GM08714 (cell line): ENCODE measurements around the gene CLCN2.
A peak's percentile ranks its signal among the peaks of the same experiment; 100 is the strongest.

ENCODE experiments used
- H3K4me3 ChIP-seq: fragments of 200-500 bp; sonication (Bioruptor generic); 2 replicates; pipeline ENCODE4 v1.5.1; 2014; ENCODE audit warnings: mild to moderate bottlenecking, low read length, inconsistent platforms
- ZNF274 ChIP-seq: IDR thresholded peaks from 2 replicates; pipeline ENCODE4 v1.6.1; 2012; ENCODE audit warnings: mild to moderate bottlenecking, low read depth, low read length

The CLCN2 gene

DNA sequence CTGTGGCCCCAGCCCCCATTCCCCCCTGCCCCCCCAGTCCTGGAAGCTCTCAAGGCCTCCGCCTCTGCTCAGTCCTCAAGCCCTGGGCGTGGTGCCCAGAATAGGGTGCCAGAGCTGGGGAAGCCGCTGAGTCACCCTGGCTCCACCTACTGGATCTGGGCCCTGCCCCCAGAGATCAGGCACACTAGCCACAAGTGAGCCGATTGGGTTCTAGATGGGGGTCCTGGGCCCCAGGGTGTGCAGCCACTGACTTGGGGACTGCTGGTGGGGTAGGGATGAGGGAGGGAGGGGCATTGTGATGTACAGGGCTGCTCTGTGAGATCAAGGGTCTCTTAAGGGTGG is 41.3 kb downstream of the CLCN2 start:
- no peak for TF ChIP-seq ZNF274
- no peak overlapping the region for H3K4me3 ChIP-seq

DNA sequence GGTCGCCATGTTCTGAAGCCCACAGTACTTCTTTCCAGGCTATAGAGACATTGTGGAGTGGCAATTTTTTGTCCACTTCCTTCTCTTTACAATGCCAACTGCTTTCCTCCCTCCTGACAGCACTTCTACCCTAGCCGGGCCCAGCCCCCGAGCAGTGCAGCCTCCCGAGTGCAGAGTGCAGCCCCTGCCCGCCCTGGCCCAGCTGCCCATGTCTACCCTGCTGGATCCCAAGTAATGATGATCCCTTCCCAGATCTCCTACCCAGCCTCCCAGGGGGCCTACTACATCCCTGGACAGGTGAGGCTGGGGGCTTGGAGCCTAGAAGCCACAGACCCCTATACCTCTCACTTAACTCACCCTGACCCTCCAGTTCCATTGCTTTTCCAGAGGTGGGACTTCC is 44.2 kb downstream of the CLCN2 start:
- H3K4me3 ChIP-seq = no peak overlapping the region

DNA sequence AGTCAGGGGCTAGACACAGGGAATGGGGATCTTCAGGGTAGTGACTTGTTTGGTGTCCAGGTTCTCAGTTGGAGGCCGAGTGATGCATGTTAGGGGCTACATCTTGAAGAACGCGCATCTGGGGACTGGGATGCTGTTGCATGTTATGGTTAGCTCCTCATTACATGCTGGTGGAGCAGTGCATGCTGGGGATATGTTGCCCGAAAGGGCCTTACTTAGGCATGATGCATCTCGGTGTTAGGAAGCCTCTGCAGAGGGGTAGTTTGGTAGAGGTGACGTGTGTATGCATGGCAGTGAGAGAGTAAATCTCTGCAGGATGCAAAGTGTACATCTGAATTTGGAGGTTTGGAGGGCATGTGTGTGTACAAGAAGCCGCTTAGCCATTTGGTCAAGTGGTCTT is 44.6 kb downstream of the CLCN2 start:
- H3K4me3 ChIP-seq = peak overlapping the region; percentile 93; the same call in 1 of the 2 replicates
- no peak for TF ChIP-seq ZNF274

More for the DNA sequence above, 44.2 kb downstream of the CLCN2 start:
- no peak for TF ChIP-seq ZNF274

DNA sequence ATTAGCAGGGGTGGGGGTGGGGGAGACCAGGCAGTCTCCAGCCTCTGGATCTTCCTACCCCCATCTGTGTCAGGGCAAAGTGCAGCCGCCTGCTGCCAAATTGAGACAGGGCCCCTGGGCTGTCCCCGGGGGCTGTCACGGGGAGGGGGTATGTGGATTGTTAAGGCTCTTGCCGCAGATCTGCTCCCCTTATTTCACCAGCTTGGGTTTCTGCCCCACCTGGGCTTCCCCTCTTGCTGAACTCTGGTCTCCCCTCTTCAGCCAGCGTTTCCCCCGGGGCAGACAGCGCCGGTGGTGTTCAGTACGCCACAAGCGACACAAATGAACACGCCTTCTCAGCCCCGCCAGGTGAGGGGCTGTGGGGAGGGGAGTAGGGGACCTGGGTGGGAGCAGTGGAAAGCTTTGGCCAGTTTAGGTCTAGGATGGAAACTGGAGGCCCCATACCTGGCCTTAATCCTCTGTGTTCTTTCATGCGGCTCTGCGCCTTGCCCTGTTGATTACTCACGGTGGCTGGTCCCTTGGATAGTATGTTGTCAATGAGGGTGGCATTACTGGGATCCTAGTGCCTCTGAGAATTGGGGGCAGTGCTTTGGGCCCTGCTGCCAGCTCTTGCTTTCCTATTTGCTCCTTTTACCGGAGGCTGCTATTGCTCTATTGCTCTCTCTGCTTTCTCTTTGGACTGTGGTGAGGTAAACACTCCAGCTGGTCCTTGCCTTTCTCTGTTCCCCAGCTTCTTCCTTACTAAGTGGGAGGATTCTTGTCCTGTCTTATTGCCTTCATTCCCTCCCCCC is 45.3 kb downstream of the CLCN2 start:
- no peak for TF ChIP-seq ZNF274
- peak overlapping the region; percentile 93 for H3K4me3 ChIP-seq

DNA sequence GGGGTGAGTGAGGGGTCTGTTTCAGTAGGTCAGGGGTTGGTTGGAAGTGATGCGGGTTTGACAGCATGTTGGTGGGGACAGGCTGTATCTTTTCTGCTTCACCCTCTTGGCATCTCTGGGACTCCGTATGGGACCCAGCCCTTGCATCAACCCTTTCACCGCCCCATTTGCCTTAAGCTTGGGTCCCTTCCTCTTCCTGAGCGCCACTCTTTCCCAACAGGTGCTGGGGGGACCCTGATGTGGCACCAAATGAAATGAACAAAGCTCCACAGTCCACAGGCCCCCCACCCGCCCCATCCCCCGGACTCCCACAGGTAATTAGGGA is 45.9 kb downstream of the CLCN2 start:
- TF ChIP-seq ZNF274 = no peak
- H3K4me3 ChIP-seq = peak overlapping the region; percentile 93

DNA sequence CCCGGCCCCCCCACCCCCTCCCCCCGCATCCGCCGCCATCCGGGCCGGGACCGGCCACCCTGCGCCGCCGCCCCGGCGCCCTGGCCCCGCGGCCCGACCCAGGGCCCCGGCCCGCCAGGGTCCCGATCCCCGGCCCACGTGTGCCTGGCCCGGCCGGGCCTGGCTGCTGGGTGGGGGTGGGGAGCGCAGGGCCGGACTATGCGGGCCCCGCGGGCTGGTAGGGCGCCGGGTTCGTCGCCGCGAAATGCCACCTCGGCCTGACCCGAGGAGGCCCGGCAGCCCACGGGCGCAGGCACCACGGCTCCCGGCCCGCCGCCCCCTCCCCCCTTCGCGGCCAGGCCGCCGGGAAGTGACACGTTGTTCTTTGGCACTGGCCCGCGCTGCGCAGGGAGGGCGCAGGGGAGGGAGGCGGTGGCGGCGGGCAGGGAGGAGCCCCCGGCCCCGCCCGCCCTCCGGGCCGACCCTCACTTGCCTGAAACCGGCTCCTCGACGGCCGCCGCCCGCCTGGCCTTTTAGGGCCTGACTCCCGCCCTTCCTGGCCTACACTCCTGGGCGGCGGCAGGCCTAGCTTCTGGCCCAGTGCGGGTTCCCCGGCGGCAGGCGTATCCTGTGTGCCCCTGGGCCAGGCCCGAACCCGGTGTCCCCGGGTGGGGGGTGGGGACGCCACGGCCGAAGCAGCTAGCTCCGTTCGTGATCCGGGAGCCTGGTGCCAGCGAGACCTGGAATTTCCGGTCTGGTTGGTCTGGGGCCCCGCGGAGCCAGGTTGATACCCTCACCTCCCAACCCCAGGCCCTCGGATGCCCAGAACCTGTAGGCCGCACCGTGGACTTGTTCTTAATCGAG is 46.5 kb downstream of the CLCN2 start:
- peak overlapping the region; percentile 93 for H3K4me3 ChIP-seq
- no peak for TF ChIP-seq ZNF274

DNA sequence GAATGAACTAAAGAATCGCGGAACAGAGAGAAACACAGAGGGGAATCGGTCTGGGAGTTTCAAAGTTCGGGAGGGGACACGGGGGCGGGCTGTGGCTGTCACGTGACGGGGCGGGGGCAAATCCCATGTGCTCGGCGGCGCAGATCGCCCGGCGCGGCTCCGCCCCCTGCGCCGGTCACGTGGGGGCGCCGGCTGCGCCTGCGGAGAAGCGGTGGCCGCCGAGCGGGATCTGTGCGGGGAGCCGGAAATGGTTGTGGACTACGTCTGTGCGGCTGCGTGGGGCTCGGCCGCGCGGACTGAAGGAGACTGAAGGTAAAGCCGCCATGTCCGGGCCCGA is 47.1 kb downstream of the CLCN2 start, which contains the start of gene EIF4G1:
Gene EIF4G1, plus strand, starts transcription at position 244 of the 337 bp plus-strand sequence. CDS start 1,191 bp downstream, outside the sequence.
- H3K4me3 ChIP-seq = peak within 1 kb of the TSS; percentile 93
- TF ChIP-seq ZNF274 = no peak

DNA sequence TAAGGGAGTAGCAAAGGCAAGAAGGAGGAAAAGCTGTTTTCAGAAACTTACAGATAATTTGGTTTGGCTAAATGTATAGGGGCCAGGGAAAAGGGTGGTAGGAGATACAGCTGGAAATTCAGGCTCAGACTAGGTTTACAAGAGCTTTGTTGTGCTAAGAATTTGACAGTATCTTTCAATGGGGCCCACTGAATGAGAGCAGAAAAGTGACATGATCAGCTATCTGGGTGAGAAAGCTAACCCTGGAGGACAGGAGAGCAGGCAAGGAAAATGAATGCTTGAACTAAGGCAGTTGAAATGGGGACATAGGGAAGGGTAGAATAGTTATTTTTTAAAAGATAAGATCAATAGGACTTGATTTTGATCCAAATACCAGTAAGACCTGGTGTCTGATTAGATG is 49.8 kb downstream of the CLCN2 start:
- TF ChIP-seq ZNF274 = no peak

DNA sequence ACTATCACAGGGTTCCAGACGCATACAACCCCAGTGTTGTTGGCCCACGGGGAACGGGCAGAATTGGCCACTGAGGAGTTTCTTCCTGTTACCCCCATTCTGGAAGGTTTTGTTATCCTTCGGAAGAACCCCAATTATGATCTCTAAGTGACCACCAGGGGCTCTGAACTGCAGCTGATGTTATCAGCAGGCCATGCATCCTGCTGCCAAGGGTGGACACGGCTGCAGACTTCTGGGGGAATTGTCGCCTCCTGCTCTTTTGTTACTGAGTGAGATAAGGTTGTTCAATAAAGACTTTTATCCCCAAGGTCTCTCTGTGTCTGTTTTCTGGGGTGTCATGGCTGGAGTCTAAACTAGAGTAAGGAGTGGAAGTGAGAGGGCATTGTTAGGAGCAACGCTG is 52.7 kb downstream of the CLCN2 start:
- H3K4me3 ChIP-seq = no peak overlapping the region
- TF ChIP-seq ZNF274 = no peak

More for the DNA sequence above, 49.8 kb downstream of the CLCN2 start:
- no peak overlapping the region for H3K4me3 ChIP-seq

DNA sequence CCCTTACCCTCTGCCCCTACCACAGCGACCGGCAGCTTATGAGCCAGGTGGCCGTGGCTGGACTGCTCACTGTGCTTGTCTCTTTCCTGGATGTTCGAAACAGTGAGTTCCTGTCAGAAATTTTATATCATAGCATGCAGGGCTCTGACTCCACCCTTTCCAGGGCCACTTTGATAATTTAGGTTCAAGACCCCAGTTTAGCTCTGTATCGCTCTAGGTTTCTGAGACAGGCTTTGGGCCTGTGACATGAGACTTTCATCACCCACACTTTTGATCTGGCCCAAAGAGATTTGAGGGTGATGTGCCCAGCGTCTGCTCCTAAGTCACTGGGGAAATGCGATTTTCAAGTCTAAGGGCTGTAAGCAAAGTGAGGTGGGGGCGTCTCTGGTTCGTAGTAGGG is 53.5 kb downstream of the CLCN2 start:
- no peak for TF ChIP-seq ZNF274
- no peak overlapping the region for H3K4me3 ChIP-seq

DNA sequence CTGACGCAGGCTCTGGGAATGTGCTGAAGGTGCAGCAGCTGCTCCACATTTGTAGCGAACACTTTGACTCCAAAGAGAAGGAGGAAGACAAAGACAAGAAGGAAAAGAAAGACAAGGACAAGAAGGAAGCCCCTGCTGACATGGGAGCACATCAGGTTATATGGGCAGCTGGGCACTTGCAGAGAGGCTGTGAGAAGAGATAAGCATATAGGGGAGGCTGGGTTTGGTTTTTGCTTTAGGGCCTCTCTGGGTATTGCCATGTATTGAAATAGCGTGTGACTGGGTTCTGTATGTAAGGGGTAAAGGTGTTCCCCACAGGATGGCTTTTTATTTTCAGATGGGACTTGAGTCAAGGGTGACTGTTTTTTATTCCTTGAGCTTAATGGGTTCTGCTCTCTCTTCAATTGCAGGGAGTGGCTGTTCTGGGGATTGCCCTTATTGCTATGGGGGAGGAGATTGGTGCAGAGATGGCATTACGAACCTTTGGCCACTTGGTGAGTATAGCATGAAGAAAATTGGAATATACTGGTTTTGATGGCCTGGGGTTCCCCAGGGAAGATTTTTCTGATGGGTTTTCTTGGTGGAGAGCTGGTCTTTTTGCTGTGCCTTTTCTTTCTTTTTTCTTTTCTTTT is 54.9 kb downstream of the CLCN2 start:
- TF ChIP-seq ZNF274 = no peak
- no peak overlapping the region for H3K4me3 ChIP-seq

DNA sequence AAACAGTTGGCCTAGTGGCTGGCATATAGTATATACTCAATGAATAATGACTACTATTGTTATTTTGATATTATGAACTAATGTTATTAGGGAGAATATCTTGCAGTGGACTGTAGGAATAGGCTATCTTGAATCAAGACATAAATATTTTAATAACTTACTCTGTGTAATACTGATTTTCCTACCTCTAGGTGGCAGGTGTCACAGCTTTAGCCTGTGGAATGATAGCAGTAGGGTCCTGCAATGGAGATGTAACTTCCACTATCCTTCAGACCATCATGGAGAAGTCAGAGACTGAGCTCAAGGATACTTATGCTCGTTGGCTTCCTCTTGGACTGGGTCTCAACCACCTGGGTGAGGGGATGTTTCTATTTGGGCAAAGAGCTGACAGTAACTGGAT is 55.8 kb downstream of the CLCN2 start:
- no peak overlapping the region for H3K4me3 ChIP-seq
- no peak for TF ChIP-seq ZNF274

DNA sequence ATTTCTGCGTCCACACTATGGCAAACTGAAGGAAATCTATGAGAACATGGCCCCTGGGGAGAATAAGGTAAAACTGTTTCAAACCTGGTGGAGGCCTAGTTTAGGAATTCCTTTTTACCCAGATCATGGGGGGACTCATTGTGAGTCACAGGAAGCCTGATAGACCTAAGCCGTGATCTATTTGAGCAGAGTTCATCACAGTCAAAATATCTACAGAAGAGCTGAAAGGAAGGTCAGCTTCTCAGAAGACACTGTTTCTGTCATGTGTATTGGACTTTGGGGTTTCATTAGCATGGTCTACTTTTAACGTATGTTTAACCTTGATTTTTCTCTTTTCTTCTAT is 61.1 kb downstream of the CLCN2 start:
- H3K4me3 ChIP-seq = peak overlapping the region; percentile 94
- no peak for TF ChIP-seq ZNF274

DNA sequence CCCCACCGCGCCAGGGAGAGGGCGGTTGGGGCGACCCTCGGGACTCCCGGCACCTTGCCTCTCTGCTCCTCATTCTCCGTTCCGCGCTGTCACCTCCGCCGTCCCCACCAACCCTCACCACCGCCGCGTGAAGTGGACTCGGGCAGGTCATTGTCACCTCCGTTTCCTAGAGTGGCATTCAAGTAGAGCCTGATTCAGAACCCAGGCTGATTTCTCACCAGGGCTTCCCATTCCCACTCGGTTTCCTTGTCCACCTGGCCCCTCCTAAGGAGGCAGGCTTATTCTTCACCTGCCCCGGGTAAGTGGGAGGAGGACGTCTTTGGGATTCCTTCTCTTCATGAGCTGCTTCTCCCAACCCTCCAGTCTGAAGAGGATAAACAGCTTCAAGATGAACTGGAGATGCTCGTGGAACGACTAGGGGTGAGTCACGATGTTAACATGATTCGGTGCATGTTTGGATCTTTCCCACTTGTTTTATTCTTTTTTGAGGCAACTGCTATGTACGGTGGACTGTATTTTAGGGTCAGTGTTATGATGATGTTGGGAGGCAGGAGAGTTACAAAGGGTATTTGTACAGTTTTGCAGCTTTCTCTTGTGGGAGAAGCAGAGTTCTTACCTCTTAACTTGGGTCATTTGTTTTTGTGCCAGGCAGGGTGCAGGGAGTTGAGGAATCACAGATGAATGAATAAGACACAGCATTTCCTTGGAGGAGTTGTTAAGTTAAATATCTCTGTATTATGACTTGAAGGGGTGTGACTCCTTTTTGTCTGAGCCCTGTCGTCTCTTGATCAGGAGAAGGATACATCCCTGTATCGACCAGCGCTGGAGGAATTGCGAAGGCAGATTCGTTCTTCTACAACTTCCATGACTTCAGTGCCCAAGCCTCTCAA is 61.7 kb downstream of the CLCN2 start:
- TF ChIP-seq ZNF274 = no peak
- peak overlapping the region; percentile 94 for H3K4me3 ChIP-seq
